VCaP (cell line): ENCODE results near the gene MCFD2.

Experiments
- H3K27ac ChIP-seq: fragments of 450-650 bp; 2 replicates; pipeline ENCODE4 v1.5.1; 2017
- TF ChIP-seq, protein P1 (sequence below): fragments of 450-650 bp; conservative IDR thresholded peaks from 2 replicates; pipeline ENCODE4 v1.5.1; 2017; ENCODE audit warnings: mild to moderate bottlenecking, moderate library complexity

MCFD2 gene

DNA sequence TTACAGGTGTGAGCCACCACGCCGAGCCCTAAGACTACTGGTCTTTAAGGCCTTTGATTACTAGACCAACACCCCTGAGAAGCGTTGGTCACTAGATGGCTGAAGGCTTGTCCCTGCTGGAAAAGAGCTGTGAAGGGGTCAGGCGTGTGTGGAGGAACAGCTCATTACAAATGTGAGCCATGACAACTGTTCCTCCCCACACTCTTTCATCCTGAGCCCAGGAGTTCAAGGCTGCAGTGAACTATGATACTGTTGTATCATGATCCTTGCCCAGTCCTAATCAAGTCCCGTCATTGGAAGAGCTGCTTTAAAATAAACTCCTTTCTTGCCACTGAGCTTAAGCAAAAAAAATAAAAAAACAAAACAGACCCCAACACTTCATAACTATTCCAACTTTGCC is 19.5 kb upstream of the MCFD2 start:
- H3K27ac ChIP-seq, result no peak overlapping the region
- TF ChIP-seq, protein P1, sequence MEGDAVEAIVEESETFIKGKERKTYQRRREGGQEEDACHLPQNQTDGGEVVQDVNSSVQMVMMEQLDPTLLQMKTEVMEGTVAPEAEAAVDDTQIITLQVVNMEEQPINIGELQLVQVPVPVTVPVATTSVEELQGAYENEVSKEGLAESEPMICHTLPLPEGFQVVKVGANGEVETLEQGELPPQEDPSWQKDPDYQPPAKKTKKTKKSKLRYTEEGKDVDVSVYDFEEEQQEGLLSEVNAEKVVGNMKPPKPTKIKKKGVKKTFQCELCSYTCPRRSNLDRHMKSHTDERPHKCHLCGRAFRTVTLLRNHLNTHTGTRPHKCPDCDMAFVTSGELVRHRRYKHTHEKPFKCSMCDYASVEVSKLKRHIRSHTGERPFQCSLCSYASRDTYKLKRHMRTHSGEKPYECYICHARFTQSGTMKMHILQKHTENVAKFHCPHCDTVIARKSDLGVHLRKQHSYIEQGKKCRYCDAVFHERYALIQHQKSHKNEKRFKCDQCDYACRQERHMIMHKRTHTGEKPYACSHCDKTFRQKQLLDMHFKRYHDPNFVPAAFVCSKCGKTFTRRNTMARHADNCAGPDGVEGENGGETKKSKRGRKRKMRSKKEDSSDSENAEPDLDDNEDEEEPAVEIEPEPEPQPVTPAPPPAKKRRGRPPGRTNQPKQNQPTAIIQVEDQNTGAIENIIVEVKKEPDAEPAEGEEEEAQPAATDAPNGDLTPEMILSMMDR, result no peak

DNA sequence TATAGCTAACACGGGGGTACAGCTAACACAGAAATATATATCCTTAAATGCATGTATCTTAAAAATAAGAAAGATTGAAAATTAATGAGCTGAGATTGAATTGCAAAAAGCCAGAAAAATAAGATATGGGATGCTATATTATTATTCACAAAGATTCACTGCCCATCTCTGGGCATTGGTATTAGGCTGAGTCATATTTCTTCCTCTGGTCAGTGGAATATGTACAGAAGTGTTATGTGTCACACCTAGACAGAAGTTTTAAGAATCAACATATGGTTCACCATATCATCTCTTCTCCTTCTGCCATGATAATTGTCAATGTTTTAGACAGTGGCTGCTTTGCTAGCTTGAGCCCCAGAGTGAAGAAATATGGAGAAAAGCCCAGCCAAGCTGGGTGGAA is 14.0 kb upstream of the MCFD2 start:
- H3K27ac ChIP-seq, result no peak overlapping the region
- TF ChIP-seq, protein P1, result no peak

DNA sequence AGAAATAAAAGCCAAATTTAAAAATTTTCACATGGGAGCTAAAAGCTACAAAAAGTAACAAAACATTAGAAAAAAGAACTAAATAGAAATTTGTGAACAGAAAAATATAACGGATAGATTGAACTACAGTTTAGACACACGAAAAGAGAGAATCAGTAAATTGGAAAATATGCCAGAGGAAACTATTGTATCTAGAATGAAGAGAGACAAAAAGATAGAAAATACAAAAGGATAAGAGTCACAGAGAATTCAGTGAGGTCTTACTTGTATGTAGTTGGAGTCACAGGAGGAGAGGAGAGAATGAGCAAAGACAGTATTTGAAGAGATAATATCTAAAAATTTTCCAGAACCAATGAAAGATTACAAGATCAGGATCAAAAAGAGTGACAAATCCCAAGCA is 11.3 kb upstream of the MCFD2 start:
- H3K27ac ChIP-seq, result no peak overlapping the region
- TF ChIP-seq, protein P1, result no peak

DNA sequence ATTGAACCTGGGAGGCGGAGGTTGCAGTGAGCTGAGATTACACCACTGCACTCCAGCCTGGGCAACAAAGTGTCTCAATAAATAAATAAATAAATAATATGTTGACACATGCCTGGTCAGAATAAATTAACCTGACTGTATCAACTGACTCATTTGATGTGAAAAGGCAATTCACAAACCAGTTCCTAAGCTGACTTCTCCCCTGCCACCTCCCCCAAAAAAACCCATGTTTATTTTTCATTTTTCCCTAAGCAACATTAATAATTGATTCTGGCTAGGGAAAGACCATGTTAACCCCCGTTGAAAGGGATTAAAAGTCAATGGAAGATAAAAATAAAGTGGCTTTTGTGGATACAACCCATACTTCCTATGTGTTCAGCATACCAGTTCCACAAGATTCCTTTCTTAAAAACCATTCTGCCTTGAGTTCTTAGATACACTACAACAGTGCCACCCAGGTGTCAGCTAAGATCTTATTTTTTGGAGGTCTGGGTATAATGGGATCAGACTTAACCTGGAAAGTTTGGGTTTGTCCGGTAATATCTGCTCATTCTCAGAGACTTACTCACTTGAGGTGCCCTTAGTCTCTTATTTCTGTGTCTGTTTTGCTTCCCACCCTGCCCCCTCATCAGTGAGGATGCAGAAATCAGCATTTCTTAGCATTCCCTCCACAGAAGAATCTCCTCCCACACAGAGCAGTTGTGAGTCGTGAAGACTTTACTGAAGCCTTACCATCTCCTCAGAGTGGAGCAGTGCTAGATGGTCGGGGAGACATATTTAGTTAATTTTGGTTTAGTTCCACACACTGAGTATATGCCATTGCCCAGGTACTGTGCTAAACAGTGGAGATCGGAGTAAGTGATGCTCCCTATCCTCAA is 10.1 kb upstream of the MCFD2 start:
- no peak overlapping the region for H3K27ac ChIP-seq
- TF ChIP-seq, protein P1, result no peak

DNA sequence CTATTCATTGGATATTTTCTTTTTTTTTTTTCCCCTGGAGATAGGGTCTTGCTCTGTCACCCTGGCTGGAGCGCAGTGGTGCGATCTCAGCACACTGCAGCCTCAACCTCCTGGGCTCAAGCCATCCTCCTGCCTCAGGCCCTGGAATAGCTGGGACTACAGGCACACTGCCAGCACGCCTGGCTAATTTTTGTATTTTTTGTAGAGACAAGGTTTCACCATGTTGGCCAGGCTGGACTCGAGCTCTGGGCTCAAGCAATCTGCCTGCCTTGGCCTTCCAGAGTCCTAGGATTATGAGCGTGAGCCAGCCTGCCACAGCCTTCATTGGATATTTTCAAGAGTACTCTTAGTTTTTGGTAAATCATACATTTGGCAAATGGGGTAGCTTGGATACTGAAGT is 9.0 kb upstream of the MCFD2 start:
- H3K27ac ChIP-seq, result no peak overlapping the region
- TF ChIP-seq, protein P1, result no peak

DNA sequence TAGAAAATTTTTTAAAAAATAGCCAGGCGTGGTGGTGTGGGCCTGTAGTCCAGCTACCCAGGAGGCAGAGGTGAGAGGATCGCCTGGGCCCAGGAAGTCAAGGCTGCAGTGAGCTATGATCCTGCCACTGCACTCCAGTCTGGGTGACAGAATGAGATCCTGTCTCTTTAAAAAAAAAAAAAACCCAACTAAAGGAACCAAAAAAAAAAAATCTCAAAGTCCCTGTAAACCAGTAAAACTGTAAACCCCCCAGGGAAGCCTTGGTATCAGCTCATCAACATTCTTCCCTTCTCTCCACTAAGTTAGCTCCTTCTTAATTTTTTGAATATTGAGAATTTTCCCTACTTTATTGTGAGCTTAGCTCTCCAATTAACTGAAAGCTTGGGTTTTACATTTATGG is 8.4 kb upstream of the MCFD2 start:
- TF ChIP-seq, protein P1, result no peak
- no peak overlapping the region for H3K27ac ChIP-seq

DNA sequence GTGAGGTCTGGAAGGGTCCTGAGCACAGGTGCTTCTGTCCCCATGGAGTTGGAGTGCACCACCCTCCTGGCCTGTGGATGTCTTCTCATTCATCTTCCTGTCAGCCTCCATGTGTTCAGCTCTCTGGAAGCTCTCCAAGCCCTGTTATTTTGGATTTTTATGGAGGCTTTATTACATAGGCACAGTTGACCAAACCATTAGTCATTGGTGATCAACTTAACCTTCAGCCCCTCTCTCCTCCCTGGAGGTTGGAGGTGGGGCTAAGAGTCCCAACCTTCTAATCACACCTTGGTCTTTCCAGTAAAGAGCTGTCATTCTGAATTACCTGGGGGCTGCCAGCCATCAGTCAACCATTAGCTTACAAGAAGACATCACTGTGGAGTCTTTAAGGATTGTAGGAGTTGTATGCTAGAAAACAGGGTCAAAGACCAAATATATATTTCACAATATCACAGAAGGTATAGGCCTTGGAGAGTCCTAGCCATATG is 7.5 kb upstream of the MCFD2 start:
- TF ChIP-seq, protein P1, result no peak
- H3K27ac ChIP-seq, result no peak overlapping the region
